Superior temporal gyrus (tissue), 1 donor: ENCODE results near the gene TCF19.

ENCODE experiments used
- DNase-seq: peaks from one replicate; pipeline ENCODE4 v3.0.0-alpha.2; 2016; ENCODE audit errors: extremely low spot score

TCF19 gene

DNA sequence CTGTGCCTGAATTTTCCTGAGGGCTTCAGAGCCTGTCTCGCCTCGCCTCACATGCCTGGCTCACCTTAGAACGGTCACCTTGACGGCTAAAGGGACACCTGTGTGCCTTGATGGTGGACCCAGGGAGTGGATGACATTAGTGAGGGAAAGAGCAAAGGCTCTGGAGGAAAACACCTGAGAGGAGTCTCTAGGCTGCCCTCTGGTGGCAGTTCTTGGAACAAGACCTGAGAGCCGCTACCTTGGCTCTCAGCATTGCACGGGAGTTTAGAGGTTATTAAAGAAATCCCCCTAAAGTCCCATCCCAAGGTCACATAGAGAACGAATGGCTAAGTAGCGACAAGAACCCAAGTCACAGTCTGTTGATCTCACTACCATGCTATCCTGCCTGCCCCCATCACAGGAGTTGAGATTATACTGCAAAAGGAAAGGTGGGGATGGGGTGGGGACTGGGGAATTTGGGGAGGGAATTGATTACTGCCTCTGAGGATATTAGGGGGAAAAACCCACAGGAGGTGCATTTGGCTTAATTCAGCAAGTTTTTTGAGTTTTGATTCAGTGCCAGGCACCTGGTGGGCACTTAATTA lies 30.2 kb upstream of the TCF19 start:
- peak; percentile 69 for DNase-seq

DNA sequence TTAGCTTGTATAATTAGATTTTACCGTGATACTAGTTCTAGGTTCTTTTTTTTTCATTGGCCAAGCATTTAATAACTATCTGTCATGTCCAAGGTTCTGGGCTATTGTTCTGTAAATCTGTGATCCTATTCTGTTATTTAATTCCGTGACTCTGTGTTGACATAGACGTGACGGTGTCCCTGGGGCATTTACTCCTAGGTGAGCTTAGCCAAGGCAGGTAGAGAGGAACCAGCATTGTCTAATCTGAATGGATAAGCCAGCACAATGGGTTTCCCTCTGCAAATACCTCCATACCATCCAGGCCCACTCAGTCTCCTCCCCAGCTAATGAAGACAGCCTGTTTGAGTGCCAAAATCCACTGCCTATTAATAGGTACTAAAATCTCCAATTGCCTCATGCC lies 29.3 kb upstream of the TCF19 start:
- DNase-seq = no peak

DNA sequence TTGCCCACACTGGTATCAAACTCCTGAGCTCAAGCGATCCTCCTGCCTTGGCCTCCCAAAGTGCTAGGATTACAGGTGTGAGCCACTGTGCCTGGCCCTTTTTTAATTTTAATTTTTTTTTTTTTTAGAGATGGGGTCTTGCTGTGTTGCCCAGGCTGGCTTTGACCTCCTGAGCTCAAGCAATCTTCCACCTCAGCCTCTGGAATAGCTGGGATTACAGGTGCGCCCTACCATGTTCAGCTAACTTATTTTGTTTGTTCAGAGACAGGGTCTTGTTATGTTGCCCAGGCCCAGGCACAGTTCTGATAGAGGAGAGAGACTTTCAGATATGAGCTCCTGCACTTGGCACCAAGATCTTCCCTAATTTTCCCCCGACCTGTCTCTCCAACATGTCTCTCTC lies 27.6 kb upstream of the TCF19 start:
- no peak for DNase-seq

DNA sequence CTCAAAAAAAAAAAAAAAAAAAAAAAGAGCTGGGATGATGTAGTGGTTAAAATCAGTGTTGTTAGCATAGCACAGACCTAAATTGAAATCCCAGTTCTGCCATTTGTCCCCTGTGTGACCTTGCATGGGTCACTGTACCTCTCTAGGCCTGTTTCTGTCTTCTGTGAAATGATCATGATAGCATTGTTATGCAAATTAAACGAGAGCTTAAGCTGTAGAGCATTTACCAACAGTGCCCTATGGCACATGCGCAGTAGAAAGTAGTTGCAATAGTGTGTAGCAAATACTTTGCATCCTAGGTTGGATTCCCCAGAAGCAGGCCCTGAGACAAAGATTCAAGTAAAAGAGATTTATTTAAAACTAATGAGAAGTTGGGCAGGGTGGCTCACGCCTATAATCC lies 26.8 kb upstream of the TCF19 start:
- DNase-seq = no peak

DNA sequence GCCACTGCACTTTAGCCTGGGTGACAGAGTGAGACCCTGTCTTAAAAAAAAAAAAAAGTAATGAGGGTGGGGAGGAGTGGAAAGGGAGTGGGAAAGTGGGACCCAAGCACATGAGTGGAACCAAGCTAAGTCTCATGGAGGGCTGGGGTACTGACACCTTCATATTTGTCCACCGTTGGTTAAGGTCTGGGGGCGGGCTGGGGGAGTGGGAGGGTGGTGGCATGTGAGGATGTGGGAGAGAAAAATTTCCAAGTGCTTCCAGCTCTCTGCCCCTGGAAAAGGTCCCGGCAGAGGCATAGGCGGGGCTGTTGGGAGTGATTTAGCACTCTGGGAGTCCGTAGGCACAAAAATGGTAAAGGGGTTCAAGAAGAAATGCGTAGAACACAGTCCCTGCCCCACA lies 25.6 kb upstream of the TCF19 start:
- no peak for DNase-seq

DNA sequence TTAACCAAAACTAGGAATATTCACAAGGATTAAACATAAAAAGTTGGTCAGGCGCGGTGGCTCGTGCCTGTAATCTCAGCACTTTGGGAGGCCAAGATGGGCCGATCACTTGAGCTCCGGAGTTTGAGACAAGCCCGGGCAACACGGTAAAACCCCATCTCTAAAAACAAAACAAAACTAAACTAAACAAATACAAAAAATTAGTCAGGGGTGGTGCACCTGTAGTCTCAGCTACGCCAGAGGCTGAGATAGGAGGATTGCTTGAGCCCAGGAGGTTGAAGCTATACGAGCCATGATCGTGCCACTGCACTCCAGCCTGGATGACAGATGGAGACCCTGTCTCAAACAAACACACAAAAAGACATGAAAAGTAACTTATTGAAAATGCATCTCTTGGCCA lies 22.7 kb upstream of the TCF19 start:
- DNase-seq = no peak

DNA sequence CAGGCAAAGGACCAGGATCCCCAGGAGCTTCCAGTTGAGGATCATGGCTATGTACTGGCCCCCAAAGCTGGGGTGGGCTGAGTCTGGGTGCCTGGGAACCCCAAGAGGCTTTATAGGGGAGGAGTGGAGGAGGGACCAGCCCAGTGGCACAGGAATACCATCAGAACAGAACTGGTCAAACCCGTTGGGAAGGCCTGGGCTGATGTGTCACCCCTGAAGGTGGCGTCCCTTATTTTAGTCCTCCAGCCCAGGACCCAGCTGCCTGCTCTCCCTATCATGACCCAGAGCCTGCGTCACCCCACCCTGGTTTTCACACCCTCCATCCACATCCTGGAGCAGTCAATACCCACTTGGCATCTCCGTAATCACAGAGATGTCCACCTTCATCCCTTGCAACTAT lies 19.4 kb upstream of the TCF19 start, which contains the start of gene PSORS1C2:
PSORS1C2 (minus strand) TSS at position 85 of the 400 bp plus-strand sequence; CDS start at position 45, 40 bp downstream.
- no peak for DNase-seq

DNA sequence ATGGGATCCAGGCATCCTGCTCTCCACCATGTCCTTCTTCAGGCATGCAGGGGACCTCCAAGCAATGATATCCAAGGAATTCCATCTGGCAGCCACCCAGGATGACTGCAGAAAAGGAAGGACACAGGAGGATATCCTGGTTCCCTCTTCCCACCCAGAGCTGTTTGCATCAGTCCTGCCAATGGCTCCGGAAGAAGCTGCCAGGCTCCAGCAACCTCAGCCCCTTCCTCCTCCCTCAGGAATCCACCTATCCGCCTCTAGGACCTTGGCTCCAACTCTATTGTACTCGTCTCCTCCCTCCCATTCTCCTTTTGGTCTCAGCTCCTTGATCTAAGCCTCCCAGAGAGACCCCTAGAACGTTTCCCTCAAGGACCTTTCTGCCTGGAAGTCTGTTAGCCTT lies 18.8 kb upstream of the TCF19 start:
- no peak for DNase-seq

DNA sequence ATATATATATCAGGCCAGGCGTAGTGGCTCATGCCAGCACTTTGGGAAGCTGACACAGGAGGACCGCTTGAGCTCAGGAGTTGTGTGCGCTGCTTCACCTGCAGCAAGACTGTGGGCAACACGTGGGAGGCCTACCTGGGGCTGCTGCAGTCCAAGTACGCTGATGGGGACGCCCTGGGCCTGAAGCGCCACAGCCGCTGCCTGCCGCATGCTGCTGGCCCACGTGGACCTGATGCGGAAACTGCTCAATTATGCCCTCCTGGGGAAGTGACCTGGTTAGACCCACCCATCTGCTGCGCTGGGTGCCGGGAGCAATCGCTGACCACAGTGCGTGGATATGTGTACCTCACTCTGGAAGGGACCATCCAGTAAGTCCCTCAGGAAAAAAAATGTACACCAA lies 17.7 kb upstream of the TCF19 start:
- DNase-seq = no peak

DNA sequence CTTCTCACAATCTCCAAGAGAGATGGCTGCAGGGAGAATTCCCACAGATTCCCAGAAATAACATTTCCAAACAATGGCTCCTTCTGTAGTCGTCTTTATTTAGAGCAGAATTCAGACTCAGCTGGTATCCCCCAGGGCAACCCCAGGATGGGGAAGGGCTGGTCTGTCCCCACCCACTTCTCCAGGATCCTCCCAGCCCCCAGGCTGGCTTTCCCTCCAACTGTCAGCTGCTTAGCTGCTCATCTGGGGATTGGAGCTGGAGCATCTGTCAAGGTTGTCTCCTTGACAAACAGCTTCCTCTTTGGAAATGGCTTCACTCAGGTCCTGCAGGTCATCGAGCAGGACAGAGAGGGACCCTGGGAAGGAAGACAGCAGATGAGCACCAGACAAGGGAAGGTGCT lies 16.0 kb upstream of the TCF19 start:
- DNase-seq = no peak

DNA sequence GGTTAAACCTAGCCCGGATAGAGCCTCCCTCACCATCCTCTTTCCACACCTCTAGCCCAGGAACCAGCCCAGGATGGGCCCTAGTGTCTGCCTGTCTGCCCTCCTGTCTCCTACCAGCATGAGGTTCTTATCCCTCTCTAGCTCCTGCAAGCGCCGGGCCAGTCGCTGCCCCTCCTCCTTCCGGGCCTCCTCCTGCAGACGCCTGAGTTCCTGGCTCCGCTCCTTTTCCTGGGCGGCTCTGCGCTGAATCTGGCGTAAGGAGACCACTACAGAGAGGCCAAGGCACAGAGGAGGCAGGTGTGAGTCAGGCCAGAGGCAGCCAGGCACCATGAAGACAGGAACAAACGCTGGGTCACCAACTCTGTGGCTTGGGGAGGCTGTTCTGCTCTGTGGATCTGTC lies 15.2 kb upstream of the TCF19 start:
- DNase-seq = no peak

DNA sequence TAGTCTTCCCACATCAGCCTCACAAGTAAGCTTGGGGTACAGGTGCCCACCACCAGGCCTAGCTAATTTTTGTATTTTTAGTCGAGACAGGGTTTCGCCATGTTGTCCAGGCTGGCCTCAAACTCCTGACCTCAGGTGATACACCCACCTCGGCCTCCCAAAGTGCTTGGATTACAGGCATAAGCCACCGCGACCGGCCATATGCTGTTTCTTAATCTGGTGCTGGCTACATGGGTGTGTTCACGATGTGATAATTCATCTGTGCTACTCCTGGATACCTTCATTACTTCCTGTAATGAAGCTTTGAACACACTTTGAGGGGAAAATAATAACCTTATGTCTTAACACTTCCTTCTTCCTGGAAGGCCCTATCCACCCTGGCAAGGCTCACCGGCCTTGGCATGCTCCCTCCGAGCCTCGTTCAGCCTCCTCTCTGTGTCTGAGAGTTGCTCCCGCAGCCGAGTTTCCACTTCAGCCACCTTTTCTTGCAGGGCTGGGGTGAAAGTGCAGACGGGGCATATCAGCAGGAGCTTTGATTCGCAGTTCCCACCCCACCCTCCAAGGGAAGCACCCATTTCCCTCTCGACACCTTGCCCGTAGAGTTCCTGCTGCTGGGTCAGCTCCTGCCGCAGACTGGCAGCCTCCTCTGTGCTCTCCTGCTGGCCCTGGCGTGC lies 14.0 kb upstream of the TCF19 start:
- DNase-seq = no peak

DNA sequence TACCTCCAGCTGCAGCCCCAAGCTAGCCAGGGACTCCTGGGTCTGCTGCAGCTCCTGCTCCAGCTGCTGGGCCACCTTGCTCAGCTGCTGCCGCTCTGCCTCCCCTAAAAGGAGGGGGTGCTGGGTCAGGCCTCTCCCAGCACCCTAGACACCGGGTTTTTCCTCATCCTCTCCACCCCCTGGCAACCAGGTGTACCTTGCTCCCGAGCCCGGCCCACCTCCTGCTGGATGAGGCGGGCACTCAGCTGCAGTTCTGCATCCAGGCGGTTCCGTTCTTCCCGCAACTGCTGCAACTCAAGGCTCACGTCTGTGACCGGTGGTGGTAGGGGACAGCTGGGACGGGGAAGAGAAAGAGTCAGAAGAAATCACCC lies 13.4 kb upstream of the TCF19 start:
- no peak for DNase-seq

DNA sequence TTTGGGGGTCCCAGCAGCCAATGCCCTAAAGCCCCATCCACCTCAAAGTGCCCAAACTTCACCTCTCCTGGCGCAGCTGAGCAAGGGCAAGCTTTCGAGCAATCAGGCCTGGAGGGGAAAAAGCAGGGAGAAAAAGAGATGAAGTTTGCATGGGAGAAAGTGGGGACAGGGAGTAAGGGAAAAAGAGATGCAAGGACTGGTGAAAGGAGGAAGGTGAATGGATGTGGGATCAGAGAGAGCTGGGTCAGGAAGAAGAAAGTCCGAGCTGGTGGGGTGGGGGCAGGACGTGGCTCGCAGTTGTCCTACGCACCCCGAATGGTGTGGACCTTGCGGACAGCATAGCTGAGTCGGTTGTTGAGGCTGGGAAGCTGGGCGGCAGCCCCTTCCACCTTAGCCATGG lies 13.0 kb upstream of the TCF19 start:
- no peak for DNase-seq

DNA sequence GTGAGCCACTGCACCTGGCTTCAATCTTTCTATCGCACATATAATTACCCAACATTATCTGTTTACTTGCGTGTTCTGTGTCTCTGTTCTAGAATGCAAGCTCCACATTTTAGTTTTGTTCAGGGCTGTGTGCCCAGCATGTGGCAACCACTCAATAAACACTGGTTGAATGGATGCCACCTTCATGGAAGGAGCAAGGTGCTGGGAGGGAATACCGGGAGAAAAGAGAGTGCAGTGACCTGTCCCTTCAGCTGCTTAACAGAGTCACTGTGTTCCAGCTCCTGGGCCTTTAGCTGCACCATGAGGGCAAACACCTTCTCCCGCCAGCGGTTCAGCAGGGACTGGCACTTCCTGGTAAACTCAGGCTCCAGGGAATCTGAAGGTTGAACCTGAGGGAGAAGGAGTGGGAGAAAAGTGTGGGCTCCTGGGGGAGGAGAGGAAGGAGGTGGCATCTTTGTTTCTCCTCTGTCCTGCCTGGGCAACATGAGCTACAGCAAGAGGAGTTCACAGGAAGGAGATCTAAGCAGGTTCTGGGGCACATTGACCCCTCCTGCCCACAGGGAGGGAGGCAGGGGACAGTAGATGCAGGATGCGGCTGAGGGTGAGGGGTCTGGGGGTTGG lies 8.5 kb upstream of the TCF19 start:
- no peak for DNase-seq

DNA sequence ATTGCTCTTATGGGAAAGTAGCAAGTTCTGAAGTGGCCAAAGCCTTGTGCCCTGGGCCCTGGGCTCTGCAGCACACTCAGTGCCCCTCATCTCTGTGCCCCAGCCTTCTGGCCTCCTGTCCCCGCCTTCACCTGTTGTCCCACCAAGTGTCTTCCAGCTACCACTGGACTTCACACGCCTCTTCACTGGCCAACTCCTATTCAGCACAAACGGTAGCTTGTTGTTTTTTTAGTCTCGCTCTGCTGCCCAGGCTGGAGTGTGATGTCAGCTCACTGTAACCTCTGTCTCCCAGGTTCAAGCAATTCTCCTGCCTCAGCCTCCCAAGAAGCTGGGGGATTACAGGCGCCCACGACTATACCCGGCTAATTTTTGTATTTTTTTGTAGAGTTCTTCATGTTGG lies 5.6 kb upstream of the TCF19 start:
- DNase-seq = no peak

DNA sequence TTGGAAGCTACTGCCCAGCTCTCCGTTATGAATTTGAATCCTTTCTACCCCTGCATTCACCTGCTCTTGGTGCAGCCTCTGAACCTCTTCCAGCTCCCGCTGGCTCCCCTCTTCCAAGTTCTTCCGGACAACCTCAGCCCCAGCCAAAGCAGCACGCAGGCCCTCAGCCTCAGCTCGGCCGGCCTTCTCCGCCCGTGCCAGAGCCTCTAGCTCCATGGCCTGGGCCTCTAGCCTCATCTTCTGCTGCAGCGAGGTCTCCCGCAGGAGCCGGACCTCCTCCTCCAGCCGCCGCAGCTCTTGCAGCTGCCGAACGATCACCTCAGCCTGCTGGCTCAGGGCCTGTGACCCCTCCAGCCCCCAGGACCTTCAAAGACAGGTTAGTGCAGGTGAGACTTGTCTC lies 4.0 kb upstream of the TCF19 start:
- DNase-seq = no peak

DNA sequence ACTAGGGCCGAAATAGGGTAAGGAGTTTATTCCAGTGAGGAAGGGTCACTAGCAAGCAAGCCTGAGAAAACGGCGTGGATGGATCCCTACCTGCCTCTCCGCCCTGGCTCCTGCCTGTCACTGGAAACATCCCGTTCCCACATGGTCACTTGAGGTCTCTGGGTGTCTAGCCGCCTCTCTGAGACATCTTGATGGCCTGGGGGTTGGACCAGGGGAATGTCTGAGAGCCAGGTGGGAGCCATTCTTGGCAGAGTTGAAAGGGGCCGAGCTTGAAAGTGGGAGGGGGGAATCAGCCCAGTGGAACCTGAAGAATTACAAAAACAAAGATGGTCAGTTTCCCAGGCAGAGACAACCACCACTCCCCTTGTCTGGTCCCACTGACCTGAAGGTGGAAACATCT lies 1.7 kb upstream of the TCF19 start:
- DNase-seq = no peak

DNA sequence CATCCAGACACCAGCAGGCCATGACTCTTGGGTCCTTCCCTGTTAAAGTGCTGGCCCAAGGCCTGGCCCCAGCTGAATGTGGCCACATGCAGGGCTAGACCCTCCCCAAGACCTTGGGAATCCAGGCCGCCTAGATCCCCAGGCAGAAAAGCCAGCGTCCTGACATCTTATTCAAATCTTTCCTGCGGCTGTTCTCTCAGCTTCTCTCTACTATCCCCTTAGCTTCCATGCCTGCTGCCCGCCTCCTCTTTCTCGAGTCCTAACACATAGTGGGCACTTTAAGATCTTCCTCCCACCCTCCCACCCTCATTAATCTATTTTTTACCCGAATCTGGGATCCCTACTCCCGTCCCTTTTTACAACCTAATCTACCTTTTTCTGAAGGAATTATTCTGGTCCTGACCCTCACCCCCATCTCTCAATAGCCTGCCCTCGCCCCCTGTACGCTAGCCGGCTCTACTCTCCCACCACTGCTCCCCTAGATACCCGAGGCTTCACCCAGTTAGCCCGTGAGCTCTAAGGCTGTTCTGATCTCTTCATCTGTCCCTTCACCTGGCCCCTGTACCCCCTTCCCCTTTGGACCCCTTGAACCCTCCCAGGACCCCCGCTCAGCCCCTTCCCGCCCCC lies 763 bp upstream of the TCF19 start, which contains the start of gene CCHCR1:
CCHCR1 (minus strand) TSS at position 290 of the 627 bp plus-strand sequence; CDS start at position 88, 202 bp downstream.
- no peak for DNase-seq

DNA sequence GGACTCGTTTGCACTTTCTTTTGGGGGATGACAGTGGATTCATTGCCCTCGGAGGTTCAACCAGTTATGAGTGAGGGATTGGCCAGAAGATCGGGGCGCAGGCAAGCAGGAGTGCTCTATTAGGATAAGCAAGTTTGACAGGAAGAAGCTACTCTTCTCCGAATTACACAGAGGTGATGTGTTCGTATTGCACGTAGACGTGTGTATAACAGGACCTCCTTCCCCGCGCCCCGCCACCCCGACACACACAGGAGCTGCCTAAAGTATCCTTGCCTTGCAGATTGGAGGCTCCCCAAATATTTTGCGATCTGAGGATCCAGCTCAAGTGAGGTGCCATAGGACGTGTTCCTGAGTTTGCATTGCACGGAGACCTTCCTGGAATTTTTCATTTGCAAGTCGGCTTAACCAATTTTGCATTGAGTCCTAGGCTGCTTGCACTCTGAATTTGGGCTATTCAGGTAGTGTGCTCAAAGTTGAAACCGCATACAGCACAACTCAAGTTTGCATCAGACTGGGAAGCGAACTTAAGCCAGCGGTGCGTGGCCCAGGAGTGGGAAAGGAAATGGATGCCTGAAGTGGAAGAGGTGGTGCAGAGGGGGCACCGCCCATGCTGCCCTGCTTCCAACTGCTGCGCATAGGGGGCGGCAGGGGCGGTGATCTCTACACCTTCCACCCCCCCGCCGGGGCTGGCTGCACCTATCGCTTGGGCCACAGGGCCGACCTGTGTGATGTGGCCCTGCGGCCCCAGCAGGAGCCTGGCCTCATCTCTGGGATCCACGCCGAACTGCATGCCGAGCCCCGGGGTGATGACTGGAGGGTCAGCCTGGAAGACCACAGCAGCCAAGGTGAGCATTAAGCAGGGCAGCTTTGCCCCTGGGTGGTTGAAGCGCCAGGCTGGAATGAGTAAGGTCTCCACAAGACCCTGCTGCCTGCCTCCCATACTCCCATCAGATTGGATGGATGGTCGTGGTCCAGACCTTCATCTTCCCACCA lies 770 bp downstream of the TCF19 start:
- DNase-seq = no peak

DNA sequence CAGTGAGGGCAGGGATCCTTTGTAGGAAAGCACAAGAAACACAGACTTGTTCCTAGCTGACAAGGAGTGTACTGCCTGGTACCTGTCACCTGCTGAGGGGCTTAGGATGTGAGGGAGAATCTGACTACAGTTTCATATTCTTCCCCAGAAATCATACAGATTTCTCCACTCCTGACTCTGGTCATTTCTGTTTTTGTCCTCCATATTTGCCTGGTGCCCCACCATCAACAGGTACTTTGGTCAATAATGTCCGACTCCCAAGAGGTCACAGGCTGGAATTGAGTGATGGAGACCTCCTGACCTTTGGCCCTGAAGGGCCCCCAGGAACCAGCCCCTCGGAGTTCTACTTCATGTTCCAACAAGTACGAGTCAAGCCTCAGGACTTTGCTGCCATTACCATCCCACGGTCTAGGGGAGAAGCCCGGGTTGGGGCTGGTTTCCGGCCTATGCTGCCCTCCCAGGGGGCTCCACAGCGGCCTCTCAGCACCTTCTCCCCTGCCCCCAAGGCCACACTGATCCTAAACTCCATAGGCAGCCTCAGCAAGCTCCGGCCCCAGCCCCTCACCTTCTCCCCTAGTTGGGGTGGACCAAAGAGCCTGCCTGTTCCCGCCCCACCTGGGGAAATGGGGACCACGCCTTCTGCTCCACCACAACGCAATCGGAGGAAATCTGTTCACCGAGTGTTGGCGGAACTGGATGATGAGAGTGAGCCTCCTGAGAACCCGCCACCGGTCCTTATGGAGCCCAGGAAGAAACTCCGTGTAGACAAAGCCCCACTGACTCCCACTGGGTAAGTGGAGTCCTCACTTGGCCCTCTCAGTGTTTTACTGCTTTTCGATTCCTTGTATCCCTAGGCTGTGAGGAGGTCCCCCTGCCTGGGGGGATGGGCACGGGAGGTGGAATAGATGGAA lies 3.1 kb downstream of the TCF19 start:
- no peak for DNase-seq
